Suprapubic skin (tissue), 4 donors: ENCODE results near the gene FGFR3. TPM values are rescaled to one million over a fixed set of nuclear protein-coding genes. Genes with fewer than 3 reads are reported as not detected.

Source experiments
- DNase-seq, 2 donors: peaks; one replicate each; pipeline ENCODE4 v3.0.0-alpha.2; 2019; ENCODE audit warnings: low spot score in 2 of 2
- H3K27ac ChIP-seq: fragments of 200-600 bp; sonication (generic); one replicate; pipeline ENCODE4 v1.5.1; 2019
- H3K27me3 ChIP-seq: fragments of 200-600 bp; sonication (generic); one replicate; pipeline ENCODE4 v1.5.1; 2019
- H3K36me3 ChIP-seq: fragments of 200-600 bp; sonication (generic); one replicate; pipeline ENCODE4 v1.5.1; 2019
- H3K4me1 ChIP-seq: fragments of 200-600 bp; sonication (generic); one replicate; pipeline ENCODE4 v1.5.1; 2019
- H3K4me3 ChIP-seq: fragments of 200-600 bp; sonication (generic); one replicate; pipeline ENCODE4 v1.5.1; 2019; ENCODE audit warnings: mild to moderate bottlenecking
- H3K9me3 ChIP-seq: fragments of 200-600 bp; sonication (generic); one replicate; pipeline ENCODE4 v1.5.1; 2019
- CTCF ChIP-seq, 2 donors: fragments of 200-600 bp in 1 of 2; fragments of 450-650 bp in 1 of 2; sonication (generic) in 1 of 2; IDR thresholded peaks; one replicate each; pipeline ENCODE4 v1.5.1; 2016 to 2019; ENCODE audit warnings: antibody characterized with exemption in 2 of 2, mild to moderate bottlenecking in 1 of 2, moderate library complexity in 1 of 2
- EP300 ChIP-seq: sonication (generic); formaldehyde crosslinking; IDR thresholded peaks from one replicate; pipeline ENCODE4 v1.6.1; 2017; ENCODE audit warnings: antibody characterized with exemption
- POLR2A ChIP-seq, 2 donors: fragments of 450-650 bp; IDR thresholded peaks; one replicate each; pipeline ENCODE4 v1.6.1; 2017; ENCODE audit warnings: antibody characterized with exemption in 2 of 2, mild to moderate bottlenecking in 2 of 2, moderate library complexity in 2 of 2
- POLR2AphosphoS5 ChIP-seq, 3 donors: sonication (generic); formaldehyde crosslinking; IDR thresholded peaks; one replicate each; pipeline ENCODE4 v1.6.1; 2017; ENCODE audit warnings: antibody characterized with exemption in 3 of 3
- WGBS: methylation state at CpG from one replicate; pipeline ENCODE4 v1.1.5; 2018; 5-methylcytosine and 5-hydroxymethylcytosine counted together
- total RNA-seq, 4 donors: library from RNA; depleted of rRNA; stranded (reverse); fragments of >200 nt; gene quantifications; one replicate each; pipeline ENCODE4 v1.1.0, GENCODE V29; 2016

FGFR3 gene
- total RNA-seq, 4 donors from 2014 or later = 511 to 829 (median 662) TPM

DNA sequence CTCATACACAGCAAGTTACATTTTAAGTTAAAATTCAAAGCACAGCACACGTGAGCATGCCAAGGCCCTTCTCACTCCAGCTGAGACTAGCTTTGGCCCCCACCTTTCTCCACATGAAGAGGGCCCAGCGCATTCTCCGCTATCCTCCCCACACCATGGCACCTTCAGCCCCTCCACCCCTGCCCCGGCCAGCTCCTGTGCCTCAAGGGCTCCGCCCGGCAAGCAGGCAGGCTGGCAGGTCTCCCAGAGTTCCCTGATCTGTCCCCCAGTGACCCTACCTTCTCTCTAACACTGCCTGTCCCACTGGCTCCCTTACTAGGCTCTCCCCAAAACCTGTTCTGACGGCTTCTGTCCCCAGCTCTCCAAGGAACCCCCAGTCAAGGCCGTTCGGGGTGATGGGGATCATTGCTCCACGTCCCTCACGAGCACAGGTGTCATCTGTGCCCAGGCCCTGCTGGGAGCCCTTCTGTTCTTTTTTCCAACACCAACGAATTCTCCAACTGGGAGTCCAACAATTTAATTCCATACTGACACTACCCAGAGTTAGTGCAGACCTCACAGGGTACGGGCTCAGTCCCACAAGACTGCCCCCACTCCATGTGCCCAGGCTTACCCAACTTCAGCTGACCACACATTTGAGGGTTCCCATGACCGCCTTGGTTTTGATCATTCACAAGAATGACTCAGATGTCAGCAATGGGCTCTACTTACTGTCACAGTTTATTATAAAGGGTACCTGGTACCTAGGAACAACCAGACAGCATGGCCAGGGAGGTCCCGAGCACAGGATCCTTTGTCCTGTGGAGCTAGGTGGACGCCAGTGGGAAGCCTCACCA, 58.7 kb downstream of the FGFR3 start:
- Histone ChIP-seq H3K9me3 (no peaks in the 10 kb centered on the region), H3K27ac (no peak overlapping the region), H3K27me3 (no peaks in the 10 kb centered on the region), H3K36me3 (peaks cover 13% of the 10 kb centered on the region), H3K4me1 (peaks cover 45% of the 10 kb centered on the region), H3K4me3 (no peak overlapping the region)
- TF ChIP-seq POLR2A (IDR thresholded peaks at IDR 0.05) (no peak), EP300 (no peak), POLR2AphosphoS5 (IDR thresholded peaks at IDR 0.05) (no peak), CTCF (IDR thresholded peaks at IDR 0.05) (no peak)
- DNase-seq = no peak
- WGBS = 77% methylated on average over 16 of the region's 16 CpGs

GRCh38 chr4:1852904-1853623, 60.0 kb downstream of the FGFR3 start:
- Histone ChIP-seq H3K4me3 (no peak overlapping the region), H3K27me3 (no peaks in the 10 kb centered on the region), H3K36me3 (peaks cover under 1% of the 10 kb centered on the region), H3K4me1 (peaks cover 55% of the 10 kb centered on the region), H3K9me3 (no peaks in the 10 kb centered on the region), H3K27ac (no peak overlapping the region)
- 71% methylated on average over 9 of the region's 9 CpGs for WGBS
- DNase-seq = no peak
- TF ChIP-seq POLR2A (IDR thresholded peaks at IDR 0.05) = no peak

- H3K27ac ChIP-seq = no peak overlapping the region
Observed at GRCh38 chr4:1854752-1855151, 61.7 kb downstream of the FGFR3 start.

GRCh38 chr4:1855333-1856070, 62.4 kb downstream of the FGFR3 start:
- no peaks in the 10 kb centered on the region for H3K27me3 ChIP-seq
- no peaks in the 10 kb centered on the region for H3K36me3 ChIP-seq
- H3K9me3 ChIP-seq = no peaks in the 10 kb centered on the region
- H3K4me3 ChIP-seq = peak overlapping the region; percentile 96
- TF ChIP-seq CTCF (IDR thresholded peaks at IDR 0.05) (no peak), POLR2AphosphoS5 (IDR thresholded peaks at IDR 0.05) (no peak), POLR2A (IDR thresholded peaks at IDR 0.05) (no peak), EP300 (no peak)
- peaks cover 59% of the 10 kb centered on the region for H3K4me1 ChIP-seq
- H3K27ac ChIP-seq = peak overlapping the region; percentile 93
- 0% methylated on average over 7 of the region's 92 CpGs for WGBS
- DNase-seq = no peak

More at GRCh38 chr4:1854752-1855151, 61.7 kb downstream of the FGFR3 start:
- Histone ChIP-seq H3K4me3 (peak overlapping the region; percentile 96), H3K27me3 (no peaks in the 10 kb centered on the region), H3K9me3 (no peaks in the 10 kb centered on the region), H3K36me3 (no peaks in the 10 kb centered on the region), H3K4me1 (peaks cover 59% of the 10 kb centered on the region)
- WGBS = 55% methylated on average over 1 of the region's 1 CpG
- TF ChIP-seq EP300 (no peak), POLR2A (IDR thresholded peaks at IDR 0.05) (no peak)
- no peak for DNase-seq

GRCh38 chr4:1856071-1856942, 63.2 kb downstream of the FGFR3 start, which contains the start of gene LETM1:
Gene LETM1 (minus strand): TSS chr4:1856156. CDS start chr4:1855950, 206 bp downstream.
- peak; percentile 96 for DNase-seq
- H3K27ac ChIP-seq = peak within 1 kb of the TSS; percentile 93
- WGBS = 0% methylated on average over 15 of the region's 107 CpGs
- TF ChIP-seq EP300 (no peak), CTCF (IDR thresholded peaks at IDR 0.05) (no peak), POLR2A (IDR thresholded peaks at IDR 0.05) (no peak), POLR2AphosphoS5 (IDR thresholded peaks at IDR 0.05) (peak in 1 of 3 donors; percentile 69)
- no peaks in the 10 kb centered on the region for H3K9me3 ChIP-seq
- H3K4me3 ChIP-seq = peak within 1 kb of the TSS; percentile 96
- H3K4me1 ChIP-seq = peaks cover 55% of the 10 kb centered on the region
- H3K27me3 ChIP-seq = no peaks in the 10 kb centered on the region
- H3K36me3 ChIP-seq = no peaks in the 10 kb centered on the region
